HG03469 (cell line): ENCODE results near the gene SCTR.

ENCODE experiments used
- ATAC-seq: cut with Tn5 transposase; IDR thresholded peaks from one replicate; pipeline ENCODE4 v1.9.1; 2021; ENCODE audit warnings: mild to moderate bottlenecking, moderate library complexity, moderate number of reproducible peaks; ENCODE audit not compliant: unreplicated experiment

SCTR gene

GRCh38 chr2:119431976-119432850 lies 92.1 kb downstream of the SCTR start:
- ATAC-seq = no peak

GRCh38 chr2:119431155-119431975 lies 92.9 kb downstream of the SCTR start, which contains the start of gene TMEM37:
Gene TMEM37, plus strand, starts transcription at chr2:119431854. Its CDS starts 50 bp downstream, at chr2:119431904.
- ATAC-seq = peak; percentile 72

GRCh38 chr2:119430023-119430498 lies 94.2 kb downstream of the SCTR start:
- no peak for ATAC-seq

GRCh38 chr2:119429225-119429981 lies 94.9 kb downstream of the SCTR start:
- ATAC-seq = no peak

- ATAC-seq = no peak
Measured at GRCh38 chr2:119428488-119429224, 95.6 kb downstream of the SCTR start.

- ATAC-seq = no peak
Measured at GRCh38 chr2:119427756-119428155, 96.5 kb downstream of the SCTR start.

- no peak for ATAC-seq
Measured at GRCh38 chr2:119426801-119427395, 97.4 kb downstream of the SCTR start.

- no peak for ATAC-seq
Measured at GRCh38 chr2:119426396-119426675, 97.9 kb downstream of the SCTR start.

- no peak for ATAC-seq
Measured at GRCh38 chr2:119425620-119426395, 98.5 kb downstream of the SCTR start.

GRCh38 chr2:119425119-119425405 lies 99.2 kb downstream of the SCTR start:
- ATAC-seq = no peak

GRCh38 chr2:119424284-119425118 lies 99.8 kb downstream of the SCTR start:
- no peak for ATAC-seq

- no peak for ATAC-seq
Measured at GRCh38 chr2:119423811-119424210, 100.5 kb downstream of the SCTR start.

- no peak for ATAC-seq
Measured at GRCh38 chr2:119423108-119423444, 101.2 kb downstream of the SCTR start.

GRCh38 chr2:119422360-119423107 lies 101.7 kb downstream of the SCTR start:
- no peak for ATAC-seq

GRCh38 chr2:119421741-119422140 lies 102.5 kb downstream of the SCTR start:
- ATAC-seq = no peak

- no peak for ATAC-seq
Measured at GRCh38 chr2:119421304-119421703, 103.0 kb downstream of the SCTR start.

GRCh38 chr2:119419803-119420508 lies 104.3 kb downstream of the SCTR start:
- ATAC-seq = no peak
